ENCODE data around the gene ISYNA1.

Gene ISYNA1

DNA sequence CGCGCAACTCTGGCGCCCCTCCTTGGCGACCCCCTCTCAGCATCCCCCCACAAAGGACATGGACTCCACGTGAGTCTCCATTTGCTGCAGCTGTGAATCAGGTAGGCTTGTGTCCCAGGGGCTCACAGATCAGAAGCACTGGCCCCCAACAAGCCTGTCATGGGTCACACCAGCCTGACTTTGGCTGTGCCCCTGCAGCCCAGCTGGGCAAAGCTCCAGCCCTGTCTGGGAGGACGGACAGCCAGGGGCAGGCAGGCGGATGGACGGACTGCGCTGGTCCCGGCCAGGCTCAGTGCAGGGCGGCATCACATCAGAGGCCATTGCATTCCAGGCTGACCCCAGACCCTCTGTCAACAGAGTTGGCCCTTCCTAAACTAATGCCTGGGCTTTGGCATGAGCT is 28.4 kb upstream of the ISYNA1 start:
- no peak for DNase-seq

DNA sequence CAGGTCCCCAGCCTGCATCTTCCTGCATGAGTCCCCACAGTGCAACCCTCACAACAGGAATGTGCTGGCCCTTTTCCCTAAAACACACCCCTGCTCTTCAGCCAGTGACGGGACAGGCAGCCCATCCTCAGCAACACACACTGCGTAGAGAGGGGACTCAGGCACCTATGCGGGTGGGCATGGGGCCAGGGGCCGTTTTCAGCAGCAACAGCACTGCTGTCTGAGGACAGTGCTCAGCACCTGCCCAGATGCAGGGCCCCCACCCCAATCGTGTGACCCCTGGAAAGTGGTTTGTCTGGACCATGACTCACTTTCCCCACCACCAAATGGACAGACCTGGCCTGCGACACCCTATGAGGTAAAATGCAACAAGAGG is 28.0 kb upstream of the ISYNA1 start:
- DNase-seq, result no peak

GRCh38 chr19:18465214-18465963 is 27.5 kb upstream of the ISYNA1 start:
- DNase-seq, result no peak

DNA sequence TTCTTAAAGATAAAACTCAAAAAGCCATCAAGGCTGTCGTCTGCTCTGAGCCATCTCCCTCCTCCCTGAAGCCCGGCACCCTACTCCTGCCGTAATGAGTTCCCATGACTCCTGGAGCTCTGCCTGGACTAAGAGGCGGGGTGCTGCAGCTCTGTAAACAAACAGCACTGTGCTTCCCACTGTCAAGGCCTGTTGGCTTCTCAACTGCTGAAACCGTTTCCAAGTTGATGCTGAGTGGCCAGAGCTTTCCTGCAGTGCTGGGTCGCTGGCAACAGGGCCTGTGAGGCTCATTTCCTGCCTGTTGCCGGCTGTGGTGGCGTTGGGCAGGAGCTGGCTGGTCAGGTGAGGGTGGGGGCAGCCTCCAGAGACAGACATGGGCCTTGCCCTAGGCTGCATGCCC is 26.7 kb upstream of the ISYNA1 start:
- peak; percentile 92 for DNase-seq

GRCh38 chr19:18461471-18461870 is 23.5 kb upstream of the ISYNA1 start:
- DNase-seq, result no peak

DNA sequence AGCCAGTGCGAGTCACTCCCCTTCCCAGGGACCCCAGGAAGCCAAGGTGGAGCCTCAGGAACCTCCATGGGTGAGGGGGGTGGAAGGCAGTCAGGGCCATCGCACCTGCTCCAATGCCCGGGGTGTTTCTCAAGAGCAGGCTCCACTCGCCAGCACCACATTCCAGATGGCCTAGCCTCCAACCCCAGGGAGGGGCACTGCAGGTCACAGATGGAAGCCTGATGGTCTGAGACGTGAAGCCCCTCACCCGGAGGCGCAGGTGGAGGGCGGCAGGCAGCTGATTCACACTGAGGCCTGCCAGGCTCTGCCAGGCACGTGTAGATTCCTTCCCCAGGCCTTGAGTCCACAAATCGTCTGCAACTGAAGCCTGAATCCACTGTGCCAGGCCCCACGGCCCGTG is 23.0 kb upstream of the ISYNA1 start:
- DNase-seq, result no peak

DNA sequence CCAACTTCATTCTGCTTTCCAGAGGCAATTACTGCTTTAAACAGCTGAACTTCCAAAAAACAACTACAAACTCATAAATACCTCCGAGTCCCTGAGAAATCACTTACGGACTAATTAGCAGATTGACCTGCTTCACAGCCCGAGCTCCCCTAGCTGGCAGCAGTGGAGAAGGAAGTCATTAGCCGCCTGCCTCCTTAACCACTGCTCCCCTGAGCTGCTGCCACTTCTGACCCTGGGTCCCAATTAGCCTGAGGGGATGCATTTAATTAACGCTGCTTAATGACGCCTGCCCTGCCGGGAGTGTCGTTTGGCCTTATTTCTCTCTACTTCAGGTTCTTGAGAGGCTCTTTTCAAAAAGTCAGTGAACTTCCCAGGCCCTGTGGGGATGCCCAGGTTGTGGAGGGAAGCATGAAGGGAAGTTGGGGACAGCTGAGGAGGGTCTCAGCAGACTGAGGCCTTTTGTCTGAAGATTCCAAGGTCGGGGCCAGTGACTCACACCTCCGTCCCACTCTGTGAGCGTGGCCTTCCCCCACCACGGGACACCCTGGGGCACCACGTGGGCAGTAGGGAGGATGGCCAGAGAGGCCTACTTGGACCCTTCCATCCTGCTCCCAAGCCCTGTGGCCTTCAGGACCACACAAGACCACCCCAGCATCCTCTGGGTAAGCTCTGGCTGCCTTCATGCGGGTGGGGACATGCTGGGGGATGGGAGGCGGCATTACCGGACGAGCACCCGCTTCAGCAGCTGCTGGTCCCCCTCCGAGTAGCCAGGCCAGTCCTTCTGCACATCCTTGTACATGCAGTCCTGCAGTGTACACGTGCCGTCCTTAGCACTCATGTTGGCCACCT is 19.8 kb upstream of the ISYNA1 start:
- DNase-seq, result no peak

- peak; percentile 52 for DNase-seq
These were observed 19.0 kb upstream of the ISYNA1 start for GRCh38 chr19:18456974-18457373.

DNA sequence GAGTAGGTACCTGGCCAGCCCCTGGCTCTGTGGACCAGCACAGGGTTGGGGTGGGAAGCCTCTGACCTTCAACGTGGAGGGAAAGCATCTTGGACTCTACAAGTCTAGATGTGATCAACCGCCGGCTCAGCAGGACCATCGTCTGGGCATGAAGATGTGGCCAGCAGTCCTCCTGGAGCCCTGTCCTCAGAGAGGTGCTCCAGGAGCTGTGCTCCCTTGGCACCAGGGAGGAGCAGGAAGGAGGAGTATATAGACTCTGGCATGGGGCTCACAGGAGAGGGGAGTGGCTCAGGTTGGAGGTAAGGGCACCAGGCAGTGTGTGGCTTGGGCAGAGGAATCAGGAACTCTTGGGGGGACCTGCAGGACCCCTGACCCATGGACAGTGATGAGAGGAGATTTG is 18.3 kb upstream of the ISYNA1 start:
- DNase-seq, result no peak

DNA sequence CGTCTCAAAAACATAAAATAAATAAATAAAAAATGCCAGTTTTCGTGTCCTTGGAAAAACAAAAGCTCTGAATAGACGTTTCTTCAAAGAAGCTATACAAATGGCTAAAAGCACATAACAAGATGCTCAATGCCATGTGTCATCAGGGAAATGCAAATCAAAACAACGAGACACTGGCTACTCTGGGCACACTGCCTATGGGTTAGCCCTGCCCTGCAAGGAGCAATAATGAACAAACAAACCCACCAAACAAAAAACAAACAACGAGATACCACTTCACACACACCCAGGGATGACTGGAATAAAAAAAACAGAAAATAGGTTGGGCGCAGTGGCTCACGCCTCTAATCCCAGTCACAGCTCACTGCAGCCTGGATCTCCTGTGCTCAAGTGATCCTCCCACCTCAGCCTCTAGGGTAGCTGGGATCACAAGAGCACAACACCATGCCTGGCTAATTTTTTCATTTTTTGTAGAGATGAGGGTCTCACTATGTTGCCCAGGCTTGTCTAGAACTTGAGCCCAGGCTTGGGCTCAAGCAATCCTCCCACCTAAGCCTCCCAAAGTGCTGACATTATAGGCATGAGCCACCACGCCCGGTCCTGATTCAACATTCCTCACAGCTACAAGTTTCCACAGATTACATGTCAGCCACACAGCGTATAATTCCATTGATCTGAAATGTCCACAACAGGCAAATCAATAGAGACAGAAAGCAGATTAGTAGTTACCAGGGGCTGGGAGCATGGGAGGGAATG is 15.5 kb upstream of the ISYNA1 start:
- no peak for DNase-seq

DNA sequence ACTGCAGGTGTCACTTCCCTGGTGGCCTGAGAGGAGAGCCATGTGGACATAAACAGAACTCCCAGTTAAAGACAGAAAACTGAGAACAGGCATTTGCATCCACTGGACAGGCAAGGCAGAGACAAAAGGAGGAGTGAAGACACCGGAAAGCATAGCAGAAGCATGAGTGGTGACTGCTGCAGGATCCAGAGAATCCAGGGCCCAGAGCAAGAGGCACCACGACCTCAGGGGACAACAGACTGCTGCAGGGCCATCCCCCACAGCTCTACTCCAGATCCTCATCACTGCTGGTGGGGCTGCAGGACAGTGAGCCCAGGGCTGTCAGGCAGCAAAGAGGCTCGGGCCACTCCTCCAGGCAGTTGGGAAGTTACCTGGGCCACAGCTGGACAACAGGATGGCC is 14.5 kb upstream of the ISYNA1 start:
- DNase-seq, result no peak

DNA sequence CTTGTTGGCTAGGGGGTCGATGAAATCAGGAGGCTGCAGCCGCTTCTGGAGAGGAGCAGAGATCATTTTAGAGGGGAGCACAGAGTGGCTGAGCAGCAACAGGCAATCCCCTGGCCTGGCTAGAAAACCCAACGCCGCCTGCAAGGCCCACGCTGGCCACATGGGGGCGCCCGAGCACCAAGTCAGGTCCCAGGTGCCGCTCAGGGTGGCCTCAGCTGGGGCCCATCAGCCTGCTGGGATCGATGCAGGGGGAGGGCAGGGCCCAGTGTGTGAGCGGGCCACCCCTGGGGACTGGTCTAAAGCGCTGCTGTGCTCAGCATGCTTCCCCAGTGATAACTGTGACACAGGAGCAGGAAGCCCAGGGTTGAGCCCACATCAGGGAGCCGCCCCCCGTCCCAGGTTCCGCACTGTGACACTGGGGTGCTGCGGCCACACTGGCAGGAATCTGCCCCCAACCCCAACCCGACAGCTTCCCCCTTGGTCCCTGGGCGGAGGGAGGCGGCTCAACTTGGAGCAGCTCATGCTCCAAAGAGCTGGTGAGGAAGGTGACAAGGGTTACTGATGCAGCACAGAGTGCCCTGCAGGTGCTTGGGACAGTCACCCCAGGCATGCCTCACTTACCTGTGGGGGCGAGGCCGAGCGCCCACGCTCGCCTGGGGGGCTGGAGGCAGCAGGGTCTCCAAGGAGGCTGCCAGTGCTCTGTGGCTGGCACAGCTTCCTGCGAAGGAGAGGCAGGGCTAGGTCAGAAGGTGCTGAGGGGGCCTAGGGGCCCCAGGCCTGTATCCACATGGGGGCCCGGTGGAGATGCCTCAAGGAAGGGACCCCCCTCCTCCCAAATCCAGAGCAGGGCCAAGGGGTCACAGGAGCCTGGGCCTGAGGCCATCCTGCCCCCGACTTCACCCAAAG is 13.3 kb upstream of the ISYNA1 start:
- peak; percentile 89 for DNase-seq

GRCh38 chr19:18450021-18450930 is 12.3 kb upstream of the ISYNA1 start:
- DNase-seq, result no peak

DNA sequence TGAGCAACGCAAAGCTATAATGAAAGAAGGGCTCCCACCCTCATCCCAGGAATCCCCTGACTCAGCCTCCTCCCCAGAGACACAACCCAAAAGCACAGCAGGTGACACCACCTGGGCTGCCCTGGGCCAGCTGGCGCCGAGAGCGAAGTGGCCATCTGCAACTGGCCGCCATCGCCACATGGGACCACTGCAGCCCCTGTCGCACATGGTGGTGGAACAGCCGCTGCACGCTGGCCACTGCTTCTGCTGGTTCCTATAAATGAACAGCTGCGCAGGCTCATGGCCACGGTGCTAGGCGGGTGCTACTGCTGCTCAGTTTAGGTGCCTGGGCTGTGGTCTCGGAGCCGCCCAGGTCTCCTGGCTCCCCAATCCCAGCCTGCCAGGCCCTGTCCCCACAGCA is 11.6 kb upstream of the ISYNA1 start:
- no peak for DNase-seq

- DNase-seq, result no peak
These were observed 9.0 kb upstream of the ISYNA1 start for GRCh38 chr19:18446811-18447359.

DNA sequence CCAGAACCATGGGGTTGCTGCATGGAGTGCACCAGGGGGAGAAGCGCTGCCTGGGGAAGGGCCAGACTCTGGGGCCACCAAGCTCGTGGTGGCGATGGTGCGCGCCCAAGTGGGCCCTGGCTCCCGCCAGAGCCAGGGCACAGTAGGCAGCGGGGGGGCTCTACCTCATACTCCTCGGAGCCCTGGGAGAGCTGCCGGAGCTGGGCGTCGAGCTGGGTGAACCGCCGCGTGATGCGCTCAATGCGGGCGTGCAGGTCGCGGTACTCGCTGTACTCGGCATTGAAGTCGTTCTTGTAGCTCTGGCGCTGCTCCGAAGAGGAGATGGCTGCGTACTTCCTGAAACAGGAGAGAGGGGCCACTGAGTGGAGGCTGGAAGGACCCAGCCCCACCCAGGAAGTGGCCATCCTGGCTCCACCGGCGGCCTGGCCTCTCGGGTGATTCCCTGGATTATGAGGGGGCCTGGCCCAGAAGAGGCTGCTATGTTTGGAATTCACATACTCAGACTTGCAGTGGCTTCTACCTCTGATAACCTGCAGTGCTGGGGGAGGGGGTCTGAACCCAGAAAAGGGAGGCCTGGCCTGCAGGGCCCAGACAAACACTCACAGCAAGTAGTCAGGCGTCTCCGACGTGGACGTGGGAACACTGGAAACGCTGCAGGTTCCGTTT is 8.3 kb upstream of the ISYNA1 start:
- DNase-seq, result no peak

DNA sequence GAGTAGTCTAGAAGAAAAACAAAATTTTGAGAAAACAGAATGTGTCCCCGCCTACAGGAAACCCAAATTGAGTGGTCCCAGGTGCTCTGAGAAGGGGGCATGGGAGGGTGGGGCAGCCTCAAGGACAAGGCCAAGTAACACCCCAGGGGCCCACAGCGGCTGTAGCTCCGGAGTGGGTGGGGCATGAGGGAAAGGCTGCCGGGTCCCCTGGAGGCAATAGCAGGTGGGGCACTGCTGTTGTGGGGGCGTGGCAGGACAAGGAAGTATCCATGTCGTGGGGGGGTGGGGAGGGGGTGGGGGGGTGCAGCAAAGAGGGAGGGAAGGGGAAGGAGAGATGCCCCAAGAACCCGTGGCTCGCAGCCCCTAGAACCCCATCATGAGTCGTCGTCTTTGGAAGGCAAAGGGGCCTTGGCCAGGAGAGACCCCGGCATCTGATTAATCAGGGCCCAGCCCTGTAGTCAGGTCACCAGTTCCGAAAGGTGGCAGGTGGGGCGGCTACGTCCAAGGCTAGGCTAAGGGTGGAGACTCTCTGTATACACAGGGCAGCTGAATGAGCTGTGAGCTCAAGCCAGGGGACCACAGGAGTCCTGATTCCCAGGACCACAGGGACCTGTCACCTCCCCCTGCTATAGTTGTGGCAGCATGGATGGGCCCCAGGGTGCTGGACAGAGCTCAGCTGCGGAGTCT is 7.5 kb upstream of the ISYNA1 start:
- no peak for DNase-seq

DNA sequence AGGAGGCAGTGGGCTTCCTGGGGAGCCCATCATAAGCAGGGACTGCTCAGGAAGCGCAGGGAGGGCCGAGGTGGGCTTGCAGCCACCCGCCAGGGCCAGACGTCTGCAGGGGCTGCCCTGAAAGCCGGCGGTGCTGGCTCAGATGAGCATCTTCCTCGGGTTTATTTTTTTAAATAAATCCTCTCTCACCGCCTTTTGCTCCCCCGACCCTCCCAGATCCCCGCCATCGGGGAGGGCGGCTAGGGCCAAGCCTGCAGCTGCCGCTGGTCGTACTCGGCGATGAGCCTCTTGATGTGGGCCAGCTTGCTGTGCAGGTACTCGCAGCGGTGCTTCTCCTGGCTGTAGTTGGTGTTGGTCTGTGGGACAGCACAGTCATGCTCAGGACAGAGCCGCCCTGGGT is 6.6 kb upstream of the ISYNA1 start:
- no peak for DNase-seq

GRCh38 chr19:18443831-18444230 is 5.9 kb upstream of the ISYNA1 start:
- no peak for DNase-seq

DNA sequence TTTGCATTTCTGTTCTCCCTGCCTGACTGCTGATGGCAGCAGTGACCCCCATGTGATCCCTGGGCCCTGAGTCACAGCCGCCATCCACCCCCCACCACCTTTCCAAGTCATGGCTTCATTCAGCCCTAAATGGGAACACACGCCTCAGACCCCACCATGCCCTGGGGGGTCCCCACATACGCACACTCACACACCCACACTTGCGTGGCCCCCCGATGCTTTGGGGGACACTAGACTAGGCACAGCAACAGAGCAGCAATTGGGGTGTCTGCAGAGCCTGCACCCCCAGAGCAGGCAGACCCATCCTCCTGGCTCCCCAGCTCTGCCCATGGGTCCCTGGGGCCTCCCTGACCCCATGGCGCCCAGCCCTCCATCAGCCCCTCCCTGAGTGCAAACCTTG is 5.5 kb upstream of the ISYNA1 start:
- no peak for DNase-seq

All from midbrain (tissue), 1 donor.